Mesothelial cell of epicardium (in vitro differentiated cells): Measurements from ENCODE around the gene GOLT1B. TPM values are rescaled to one million over a fixed set of nuclear protein-coding genes. Genes with fewer than 3 reads are reported as not detected.

ENCODE experiments used
- DNase-seq, 2 experiments: peaks; one replicate each; pipeline ENCODE4 v3.0.0; 2021; ENCODE audit warnings: low spot score in 2 of 2; ENCODE audit not compliant: unreplicated experiment in 2 of 2
- H3K27ac Mint-ChIP-seq: 2 replicates; pipeline ENCODE4 v1.8.0; 2021; ENCODE audit warnings: mixed read lengths
- H3K27me3 Mint-ChIP-seq: 2 replicates; pipeline ENCODE4 v1.8.0; 2021; ENCODE audit warnings: low read depth, mixed read lengths
- H3K36me3 Mint-ChIP-seq: 2 replicates; pipeline ENCODE4 v1.8.0; 2021; ENCODE audit warnings: mixed read lengths
- H3K4me1 Mint-ChIP-seq: 2 replicates; pipeline ENCODE4 v1.8.0; 2021; ENCODE audit warnings: mixed read lengths
- H3K4me3 Mint-ChIP-seq: 2 replicates; pipeline ENCODE4 v1.8.0; 2021; ENCODE audit warnings: mild to moderate bottlenecking, moderate library complexity, mixed read lengths
- H3K9me3 Mint-ChIP-seq: 2 replicates; pipeline ENCODE4 v1.8.0; 2021; ENCODE audit warnings: mixed read lengths
- CTCF ChIP-seq: fragments of 200-600 bp; sonication (generic); IDR thresholded peaks from one replicate; pipeline ENCODE4 v1.5.0; 2021; ENCODE audit warnings: antibody characterized with exemption; ENCODE audit not compliant: unreplicated experiment
- total RNA-seq: library from RNA; stranded (reverse); gene quantifications from 3 replicates; pipeline ENCODE4 v1.2.1, GENCODE V29; 2021

GOLT1B gene
- total RNA-seq, 1 donor from 2014 or later, result 29.2 TPM

- no peak for DNase-seq
- Mint-ChIP-seq H3K36me3 (no peaks in the 10 kb centered on the region), H3K27ac (no peak overlapping the region), H3K9me3 (peaks cover 7% of the 10 kb centered on the region), H3K27me3 (no peaks in the 10 kb centered on the region), H3K4me3 (no peak overlapping the region), H3K4me1 (peaks cover 7% of the 10 kb centered on the region)
- TF ChIP-seq CTCF, result no peak
Observed at GRCh38 chr12:21552635-21553328, 51.2 kb downstream of the GOLT1B start.

- H3K4me3 Mint-ChIP-seq, result no peak overlapping the region
- no peak for DNase-seq
- TF ChIP-seq CTCF, result no peak
- H3K27ac Mint-ChIP-seq, result no peak overlapping the region
- peaks cover 7% of the 10 kb centered on the region for H3K4me1 Mint-ChIP-seq
- no peaks in the 10 kb centered on the region for H3K36me3 Mint-ChIP-seq
- H3K27me3 Mint-ChIP-seq, result no peaks in the 10 kb centered on the region
- peaks cover 7% of the 10 kb centered on the region for H3K9me3 Mint-ChIP-seq
Observed at GRCh38 chr12:21553329-21553675, 51.7 kb downstream of the GOLT1B start.

GRCh38 chr12:21558100-21558679 is 56.6 kb downstream of the GOLT1B start:
- Mint-ChIP-seq H3K9me3 (peaks cover 7% of the 10 kb centered on the region), H3K27me3 (no peaks in the 10 kb centered on the region), H3K4me1 (no peaks in the 10 kb centered on the region), H3K27ac (no peak overlapping the region), H3K4me3 (no peak overlapping the region), H3K36me3 (no peaks in the 10 kb centered on the region)
- DNase-seq, result no peak
- TF ChIP-seq CTCF, result no peak

- H3K9me3 Mint-ChIP-seq, result peaks cover 7% of the 10 kb centered on the region
- H3K36me3 Mint-ChIP-seq, result no peaks in the 10 kb centered on the region
- no peak overlapping the region for H3K4me3 Mint-ChIP-seq
- no peaks in the 10 kb centered on the region for H3K4me1 Mint-ChIP-seq
- H3K27ac Mint-ChIP-seq, result no peak overlapping the region
- H3K27me3 Mint-ChIP-seq, result no peaks in the 10 kb centered on the region
- no peak for DNase-seq
- no peak for TF ChIP-seq CTCF
Observed at GRCh38 chr12:21559855-21560569, 58.4 kb downstream of the GOLT1B start.

- Mint-ChIP-seq H3K36me3 (no peaks in the 10 kb centered on the region), H3K4me1 (no peaks in the 10 kb centered on the region), H3K9me3 (peaks cover 7% of the 10 kb centered on the region), H3K4me3 (no peak overlapping the region), H3K27ac (no peak overlapping the region), H3K27me3 (no peaks in the 10 kb centered on the region)
- no peak for TF ChIP-seq CTCF
- DNase-seq, result no peak
Observed at GRCh38 chr12:21561158-21561557, 59.6 kb downstream of the GOLT1B start.
